Measurements from ENCODE around the gene GPANK1. TPM values are rescaled to one million over a fixed set of nuclear protein-coding genes. Genes with fewer than 3 reads are reported as not detected.
A peak's percentile ranks its signal among the peaks of the same experiment; 100 is the strongest.

GPANK1 gene
- total RNA-seq, 1 experiment from 2014 or later, result 32.2 TPM

GRCh38 chr6:31701666-31702404 is 37.0 kb upstream of the GPANK1 start:
- intact Hi-C loops (cut with micrococcal nuclease; ENCODE audit: unreplicated experiment), result loop anchor here (5.0 kb wide), 1 partner anchor 35 kb away; the partner anchor contains the start of gene CLIC1
- H3K27ac Mint-ChIP-seq (ENCODE audit: unreplicated experiment), result peak overlapping the region; percentile 66
- peak overlapping the region; percentile 77 for H3K4me3 Mint-ChIP-seq (ENCODE audit: low read depth, unreplicated experiment)
- peaks cover 22% of the 10 kb centered on the region for H3K36me3 Mint-ChIP-seq (ENCODE audit: insufficient read depth, unreplicated experiment)
- no peaks in the 10 kb centered on the region for H3K9me3 Mint-ChIP-seq (ENCODE audit: low read depth, unreplicated experiment)
- TF ChIP-seq, protein P1, sequence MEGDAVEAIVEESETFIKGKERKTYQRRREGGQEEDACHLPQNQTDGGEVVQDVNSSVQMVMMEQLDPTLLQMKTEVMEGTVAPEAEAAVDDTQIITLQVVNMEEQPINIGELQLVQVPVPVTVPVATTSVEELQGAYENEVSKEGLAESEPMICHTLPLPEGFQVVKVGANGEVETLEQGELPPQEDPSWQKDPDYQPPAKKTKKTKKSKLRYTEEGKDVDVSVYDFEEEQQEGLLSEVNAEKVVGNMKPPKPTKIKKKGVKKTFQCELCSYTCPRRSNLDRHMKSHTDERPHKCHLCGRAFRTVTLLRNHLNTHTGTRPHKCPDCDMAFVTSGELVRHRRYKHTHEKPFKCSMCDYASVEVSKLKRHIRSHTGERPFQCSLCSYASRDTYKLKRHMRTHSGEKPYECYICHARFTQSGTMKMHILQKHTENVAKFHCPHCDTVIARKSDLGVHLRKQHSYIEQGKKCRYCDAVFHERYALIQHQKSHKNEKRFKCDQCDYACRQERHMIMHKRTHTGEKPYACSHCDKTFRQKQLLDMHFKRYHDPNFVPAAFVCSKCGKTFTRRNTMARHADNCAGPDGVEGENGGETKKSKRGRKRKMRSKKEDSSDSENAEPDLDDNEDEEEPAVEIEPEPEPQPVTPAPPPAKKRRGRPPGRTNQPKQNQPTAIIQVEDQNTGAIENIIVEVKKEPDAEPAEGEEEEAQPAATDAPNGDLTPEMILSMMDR (IDR thresholded peaks at IDR 0.05; ENCODE audit: unreplicated experiment), result no peak
- DNase-seq, result no peak
- no peaks in the 10 kb centered on the region for H3K27me3 Mint-ChIP-seq (ENCODE audit: unreplicated experiment)
- no TSS peak for BruUV-seq (replicated peaks)
- CTCF ChIA-PET, result interaction anchor here (0.8 to 1.8 kb wide), 4 partner anchors 11 to 37 kb away, joined by 3 to 14 read pairs (median 5); partner anchors contain the start of genes DDAH2 and MSH5
- peaks cover 7% of the 10 kb centered on the region for H3K4me1 Mint-ChIP-seq (ENCODE audit: low read depth, unreplicated experiment)

DNA sequence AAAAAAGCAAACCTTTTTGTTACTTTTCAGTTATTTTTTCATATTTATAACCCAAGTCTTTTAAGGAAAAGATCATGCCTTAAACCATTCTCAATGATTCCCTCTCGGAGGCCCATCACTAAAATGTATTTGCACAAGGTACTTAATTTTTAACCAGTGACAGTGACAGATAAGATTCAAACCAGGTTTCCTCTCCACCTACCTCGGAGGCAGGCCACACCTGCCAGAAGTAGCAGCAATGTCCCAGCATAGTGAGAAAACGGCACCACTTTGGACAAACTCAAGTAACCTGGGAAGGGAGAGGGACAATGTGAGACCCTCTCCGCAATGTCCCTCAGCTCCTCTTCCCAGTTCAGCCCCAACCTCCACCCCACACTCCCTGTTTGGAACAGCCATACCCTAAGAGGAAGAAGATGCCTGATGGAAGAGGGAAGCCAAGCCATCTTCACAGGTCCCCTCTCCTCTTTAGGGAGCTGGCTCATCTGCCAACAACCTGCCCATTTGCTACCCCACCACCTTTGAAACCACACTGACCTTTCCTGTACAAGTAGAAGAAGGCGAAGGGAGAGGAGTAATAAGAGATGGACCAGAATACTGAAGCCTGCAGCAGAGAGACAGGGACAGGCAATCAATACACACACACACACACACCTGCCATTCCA is 36.1 kb upstream of the GPANK1 start:
- CTCF ChIA-PET, result interaction anchor here (0.8 to 1.0 kb wide), 2 partner anchors 11 to 29 kb away, joined by 3 read pairs; no protein-coding TSS in a partner anchor
- no peak overlapping the region for H3K4me3 Mint-ChIP-seq (ENCODE audit: low read depth, unreplicated experiment)
- peaks cover 7% of the 10 kb centered on the region for H3K4me1 Mint-ChIP-seq (ENCODE audit: low read depth, unreplicated experiment)
- BruUV-seq (replicated peaks), result no TSS peak
- H3K9me3 Mint-ChIP-seq (ENCODE audit: low read depth, unreplicated experiment), result no peaks in the 10 kb centered on the region
- no peak for DNase-seq
- intact Hi-C loops (cut with micrococcal nuclease; ENCODE audit: unreplicated experiment), result loop anchor here (5.0 kb wide), 1 partner anchor 36 kb away; the partner anchor contains the start of gene CLIC1
- TF ChIP-seq, protein P1 (IDR thresholded peaks at IDR 0.05; ENCODE audit: unreplicated experiment), result no peak
- H3K27ac Mint-ChIP-seq (ENCODE audit: unreplicated experiment), result no peak overlapping the region
- H3K36me3 Mint-ChIP-seq (ENCODE audit: insufficient read depth, unreplicated experiment), result peaks cover 28% of the 10 kb centered on the region
- H3K27me3 Mint-ChIP-seq (ENCODE audit: unreplicated experiment), result no peaks in the 10 kb centered on the region

- no peak overlapping the region for H3K27ac Mint-ChIP-seq (ENCODE audit: unreplicated experiment)
- intact Hi-C loops (cut with micrococcal nuclease; ENCODE audit: unreplicated experiment), result no loop called here
- no peaks in the 10 kb centered on the region for H3K27me3 Mint-ChIP-seq (ENCODE audit: unreplicated experiment)
- no peak for DNase-seq
- no TSS peak for BruUV-seq (replicated peaks)
- H3K36me3 Mint-ChIP-seq (ENCODE audit: insufficient read depth, unreplicated experiment), result peaks cover 36% of the 10 kb centered on the region
- TF ChIP-seq, protein P1 (IDR thresholded peaks at IDR 0.05; ENCODE audit: unreplicated experiment), result no peak
- no peaks in the 10 kb centered on the region for H3K9me3 Mint-ChIP-seq (ENCODE audit: low read depth, unreplicated experiment)
- H3K4me3 Mint-ChIP-seq (ENCODE audit: low read depth, unreplicated experiment), result no peak overlapping the region
- H3K4me1 Mint-ChIP-seq (ENCODE audit: low read depth, unreplicated experiment), result no peaks in the 10 kb centered on the region
- CTCF ChIA-PET, result interaction anchor here (0.7 kb wide), 1 partner anchor 253 kb away, joined by 3 read pairs; no protein-coding TSS in a partner anchor
Measured at GRCh38 chr6:31697555-31697954, 32.8 kb upstream of the GPANK1 start.

GRCh38 chr6:31693535-31693934 is 28.7 kb upstream of the GPANK1 start:
- Mint-ChIP-seq H3K9me3 (ENCODE audit: low read depth, unreplicated experiment) (no peaks in the 10 kb centered on the region), H3K4me1 (ENCODE audit: low read depth, unreplicated experiment) (peaks cover 16% of the 10 kb centered on the region), H3K27ac (ENCODE audit: unreplicated experiment) (no peak overlapping the region), H3K36me3 (ENCODE audit: insufficient read depth, unreplicated experiment) (peaks cover 43% of the 10 kb centered on the region), H3K4me3 (ENCODE audit: low read depth, unreplicated experiment) (no peak overlapping the region), H3K27me3 (ENCODE audit: unreplicated experiment) (no peaks in the 10 kb centered on the region)
- CTCF ChIA-PET, result interaction anchor here (0.8 to 1.9 kb wide), 2 partner anchors 46 to 116 kb away, joined by 3 to 4 read pairs; partner anchors contain the start of gene MSH5
- intact Hi-C loops (cut with micrococcal nuclease; ENCODE audit: unreplicated experiment), result no loop called here
- no TSS peak for BruUV-seq (replicated peaks)
- TF ChIP-seq, protein P1 (IDR thresholded peaks at IDR 0.05; ENCODE audit: unreplicated experiment), result no peak
- no peak for DNase-seq
